ENCODE results near the gene ELMO3. TPM values are rescaled to one million over a fixed set of nuclear protein-coding genes. Genes with fewer than 3 reads are reported as not detected.

The ELMO3 gene
- total and polyA plus RNA-seq, 2 of the 13 experiments (the other 11 are each of a cell fraction or from before 2014, with no cell fraction given): 2.6 to 4.0 TPM

- peak; percentile 88; the same call in 1 of the 2 replicates for TF ChIP-seq ZBTB4 (CRISPR knock-in tag; IDR thresholded peaks at IDR 0.05; ENCODE audit: borderline replicate concordance)
- TF ChIP-seq ZNF574 (CRISPR knock-in tag; IDR thresholded peaks at IDR 0.05): peak; percentile 98
- no peak for TF ChIP-seq ZNF253 (CRISPR knock-in tag; IDR thresholded peaks at IDR 0.05; ENCODE audit: borderline replicate concordance)
- no peak for TF ChIP-seq BCLAF1 (IDR thresholded peaks at IDR 0.05)
- peak; percentile 55 for TF ChIP-seq ZBTB21 (CRISPR knock-in tag; IDR thresholded peaks at IDR 0.05)
- TF ChIP-seq ZNF749 (CRISPR knock-in tag; IDR thresholded peaks at IDR 0.05; ENCODE audit: borderline replicate concordance): no peak
- TF ChIP-seq ARNTL (CRISPR knock-in tag; IDR thresholded peaks at IDR 0.05): peak; percentile 59
- TF ChIP-seq ZNF550 (CRISPR knock-in tag; IDR thresholded peaks at IDR 0.05; ENCODE audit: borderline replicate concordance): 0 out of 2 replicates have a peak, but pooled peaks have one; percentile 58
- TF ChIP-seq NR3C1 (CRISPR knock-in tag; IDR thresholded peaks at IDR 0.05): no peak
- peak; percentile 79; the same call in 1 of the 2 replicates for TF ChIP-seq MYC (CRISPR knock-in tag; IDR thresholded peaks at IDR 0.05; ENCODE audit: borderline replicate concordance)
- peak; percentile 69; the same call in 1 of the 2 replicates for TF ChIP-seq BRCA1 (CRISPR knock-in tag; IDR thresholded peaks at IDR 0.05)
- TF ChIP-seq SOX6 (IDR thresholded peaks at IDR 0.05): no peak
- peak; percentile 81 for TF ChIP-seq SOX6 (CRISPR knock-in tag; IDR thresholded peaks at IDR 0.05)
- TF ChIP-seq E2F2 (CRISPR knock-in tag; IDR thresholded peaks at IDR 0.05; ENCODE audit: borderline replicate concordance): peak; percentile 88; the same call in 1 of the 2 replicates
- TF ChIP-seq NFATC3 (CRISPR knock-in tag; IDR thresholded peaks at IDR 0.05): no peak
- TF ChIP-seq XBP1 (CRISPR knock-in tag; IDR thresholded peaks at IDR 0.05): no peak
- 0 out of 2 replicates have a peak, but pooled peaks have one; percentile 36 for TF ChIP-seq MTF1 (CRISPR knock-in tag; IDR thresholded peaks at IDR 0.05)
These were observed 28.1 kb downstream of the ELMO3 start, which contains the start of gene TMEM208 (continued) for GRCh38 chr16:67226804-67227566.

Data from HepG2 (cell line).